Mesenteric fat pad (tissue), 1 donor: ENCODE measurements around the gene POLE. TPM values are rescaled to one million over a fixed set of nuclear protein-coding genes. Genes with fewer than 3 reads are reported as not detected.

Experiments
- DNase-seq: peaks from one replicate; pipeline ENCODE4 v3.0.0-alpha.2; 2020; ENCODE audit warnings: low spot score
- microRNA-seq: library from miRNA; unstranded; fragments of <30 nt; microRNA quantifications from one replicate; pipeline ENCODE4 v1.2.0, GENCODE V29; 2020; ENCODE audit warnings: borderline number of aligned reads
- total RNA-seq: library from RNA; stranded (reverse); fragmentation: NEBNext Ultra II Directional; extraction: Animal tissue kit (Norgen Biotek cat#: 25700); gene quantifications from one replicate; pipeline ENCODE4 v1.2.1, GENCODE V29; 2021
- donor health status: DM: yes; HTN: yes; CAD: no.

POLE gene
- total RNA-seq, 1 donor from 2014 or later = 23.9 TPM

GRCh38 chr12:132582582-132583410 lies 104.3 kb downstream of the POLE start:
- no peak for DNase-seq

DNA sequence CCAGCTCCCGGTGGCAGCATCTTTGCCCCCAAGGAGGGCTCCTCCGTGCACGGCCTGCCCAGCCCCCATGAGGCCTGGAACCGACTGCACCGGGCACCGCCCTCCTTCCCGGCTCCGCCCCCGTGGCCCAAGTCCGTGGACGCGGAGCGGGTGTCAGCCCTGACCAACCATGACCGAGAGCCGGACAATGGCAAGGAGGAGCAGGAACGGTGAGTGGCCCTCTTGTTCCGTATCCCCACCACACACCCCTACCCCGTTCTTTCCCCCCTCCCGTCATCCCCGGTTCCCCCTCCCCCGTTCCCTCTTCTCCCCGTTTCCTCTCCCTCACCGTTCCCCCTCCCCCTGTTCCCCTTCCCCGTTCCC lies 105.1 kb downstream of the POLE start:
- no peak for DNase-seq

DNA sequence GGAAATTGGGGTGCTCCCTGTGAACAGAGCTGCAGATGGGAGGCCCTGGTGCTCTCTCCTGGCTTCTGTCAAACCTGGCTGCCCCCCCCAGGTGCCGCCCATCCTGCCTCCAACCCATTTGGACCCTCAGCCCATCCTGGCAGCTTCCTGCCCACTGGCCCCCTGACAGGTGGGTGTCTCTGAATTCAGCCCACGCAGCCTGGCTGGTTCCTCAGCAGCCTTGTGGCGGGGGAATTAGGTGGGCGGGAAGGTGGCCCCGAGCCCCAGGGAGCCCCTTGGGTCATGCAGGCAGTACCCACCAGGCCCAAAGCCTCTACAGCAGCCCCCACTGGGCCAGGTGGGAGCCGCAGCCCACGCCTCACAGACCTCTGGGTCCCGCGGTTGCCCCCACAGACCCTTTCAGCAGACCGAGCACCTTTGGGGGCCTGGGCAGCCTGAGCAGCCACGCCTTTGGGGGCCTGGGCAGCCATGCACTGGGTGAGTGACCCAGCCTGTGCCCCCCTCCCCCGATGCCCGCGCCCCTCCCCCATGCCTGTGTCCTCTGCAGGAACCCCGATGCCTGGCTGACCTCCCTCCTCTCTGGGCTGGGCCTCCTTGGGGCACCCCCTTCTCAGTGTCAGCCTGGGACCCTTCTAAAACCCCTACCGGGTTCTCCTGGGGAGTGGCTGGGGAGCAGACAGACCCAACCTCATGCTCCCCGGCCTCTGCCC lies 105.6 kb downstream of the POLE start:
- DNase-seq = no peak

GRCh38 chr12:132580701-132581292 lies 106.3 kb downstream of the POLE start:
- no peak for DNase-seq

DNA sequence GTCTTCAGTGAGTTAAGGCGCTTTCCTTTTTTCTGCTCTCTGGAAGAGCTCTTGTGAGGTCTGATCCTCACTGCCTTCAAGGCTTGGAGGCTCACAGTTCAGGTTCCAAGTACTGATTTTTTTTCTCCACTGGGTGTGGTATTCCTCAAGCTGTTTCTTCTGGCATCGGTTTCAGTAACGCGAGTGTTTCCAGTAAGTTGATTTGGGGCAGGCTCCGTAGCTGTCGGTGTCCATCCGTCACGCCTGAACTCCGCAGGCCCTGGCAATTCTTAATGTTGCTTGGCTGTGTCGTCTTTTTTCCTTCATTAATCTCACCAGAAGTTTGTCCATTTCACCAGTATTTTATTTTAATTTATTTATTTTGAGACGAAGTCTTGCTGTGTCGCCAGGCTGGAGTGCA lies 107.4 kb downstream of the POLE start:
- no peak for DNase-seq

- DNase-seq = no peak
Observed at GRCh38 chr12:132578826-132579225, 108.3 kb downstream of the POLE start.

- DNase-seq = no peak
Observed at GRCh38 chr12:132578118-132578517, 109.0 kb downstream of the POLE start.

- DNase-seq = no peak
Observed at GRCh38 chr12:132577191-132577920, 109.8 kb downstream of the POLE start.

DNA sequence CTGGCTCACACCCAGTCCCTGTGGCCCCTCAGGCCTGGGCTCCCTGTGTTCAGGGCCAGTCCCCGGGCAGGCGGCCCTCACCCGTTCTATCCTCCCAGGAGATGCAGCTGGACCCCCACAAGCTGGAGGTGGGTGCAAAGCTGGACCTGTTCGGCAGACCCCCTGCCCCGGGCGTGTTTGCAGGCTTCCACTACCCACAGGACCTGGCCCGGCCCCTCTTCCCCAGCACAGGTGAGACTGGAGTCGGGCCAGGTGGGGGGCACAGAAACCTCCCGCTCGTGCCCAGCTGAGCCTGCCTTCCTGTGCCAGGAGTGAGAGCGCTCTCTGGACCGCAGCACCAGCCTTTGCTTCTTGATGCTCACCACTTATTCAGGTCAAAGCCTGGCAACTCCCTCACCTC lies 110.4 kb downstream of the POLE start:
- no peak for DNase-seq

- no peak for DNase-seq
Observed at GRCh38 chr12:132575661-132576060, 111.5 kb downstream of the POLE start.

- no peak for DNase-seq
Observed at GRCh38 chr12:132574271-132574996, 112.7 kb downstream of the POLE start.

Small RNA genes within 50 kb of the gene (microRNA-seq; reads per million reads assigned to microRNA genes)
- not detected for gene MIR6763

Other genes starting within 250 kb of the POLE start
- gene FBRSL1, start 197.2 kb downstream of the POLE start, total RNA-seq = 30.5 TPM
- gene LRCOL1, start 76.8 kb downstream of the POLE start, total RNA-seq = not detected
- not detected for gene P2RX2, start 68.6 kb downstream of the POLE start, total RNA-seq
- gene PXMP2, start 245 bp upstream of the POLE start, total RNA-seq = 11.7 TPM
- 33.4 TPM for gene PGAM5, start 23.5 kb upstream of the POLE start, total RNA-seq
- 79.9 TPM for gene ANKLE2, start 74.5 kb upstream of the POLE start, total RNA-seq
- 78.7 TPM for gene GOLGA3, start 141.5 kb upstream of the POLE start, total RNA-seq
- 47.0 TPM for gene CHFR, start 200.3 kb upstream of the POLE start, total RNA-seq